Endothelial cell (in vitro differentiated cells): ENCODE data around the gene MINAR1. TPM values are rescaled to one million over a fixed set of nuclear protein-coding genes. Genes with fewer than 3 reads are reported as not detected.
A peak's percentile ranks its signal among the peaks of the same experiment; 100 is the strongest.

Experiments
- DNase-seq: peaks from one replicate; pipeline ENCODE4 v3.0.0; 2021; ENCODE audit warnings: low spot score
- H3K27ac Mint-ChIP-seq: one replicate; pipeline ENCODE4 v1.8.0; 2021; ENCODE audit warnings: mixed read lengths, inconsistent platforms; ENCODE audit not compliant: unreplicated experiment
- H3K27me3 Mint-ChIP-seq: one replicate; pipeline ENCODE4 v1.8.0; 2021; ENCODE audit warnings: mild to moderate bottlenecking, moderate library complexity, mixed read lengths, inconsistent platforms; ENCODE audit not compliant: unreplicated experiment
- H3K36me3 Mint-ChIP-seq: one replicate; pipeline ENCODE4 v1.8.0; 2021; ENCODE audit warnings: mild to moderate bottlenecking, low read depth, mixed read lengths, inconsistent platforms; ENCODE audit not compliant: unreplicated experiment
- H3K4me1 Mint-ChIP-seq: one replicate; pipeline ENCODE4 v1.8.0; 2021; ENCODE audit warnings: mild to moderate bottlenecking, mixed read lengths, inconsistent platforms; ENCODE audit not compliant: unreplicated experiment
- H3K4me3 Mint-ChIP-seq: one replicate; pipeline ENCODE4 v1.8.0; 2021; ENCODE audit warnings: mild to moderate bottlenecking, mixed read lengths, inconsistent platforms; ENCODE audit not compliant: unreplicated experiment
- H3K9me3 Mint-ChIP-seq: one replicate; pipeline ENCODE4 v1.8.0; 2021; ENCODE audit warnings: mixed read lengths, inconsistent platforms; ENCODE audit not compliant: unreplicated experiment
- long read RNA-seq: library from polyadenylated mRNA; unstranded; transcript quantifications from one replicate; pipeline ENCODE4 v2.0.0, GENCODE V29; 2020; ENCODE audit not compliant: unreplicated experiment
- total RNA-seq: library from RNA; stranded (reverse); fragmentation: NEBNext Ultra II Directional; extraction: Animal tissue kit (Norgen Biotek cat#: 25700); gene quantifications from one replicate; pipeline ENCODE4 v1.2.1, GENCODE V29; 2021; ENCODE audit not compliant: unreplicated experiment
- TF ChIP-seq, protein P1 (sequence below): fragments of 200-600 bp; sonication (generic); IDR thresholded peaks from one replicate; pipeline ENCODE4 v1.5.0; 2021; ENCODE audit warnings: antibody characterized with exemption; ENCODE audit not compliant: unreplicated experiment

MINAR1 gene, protein sequence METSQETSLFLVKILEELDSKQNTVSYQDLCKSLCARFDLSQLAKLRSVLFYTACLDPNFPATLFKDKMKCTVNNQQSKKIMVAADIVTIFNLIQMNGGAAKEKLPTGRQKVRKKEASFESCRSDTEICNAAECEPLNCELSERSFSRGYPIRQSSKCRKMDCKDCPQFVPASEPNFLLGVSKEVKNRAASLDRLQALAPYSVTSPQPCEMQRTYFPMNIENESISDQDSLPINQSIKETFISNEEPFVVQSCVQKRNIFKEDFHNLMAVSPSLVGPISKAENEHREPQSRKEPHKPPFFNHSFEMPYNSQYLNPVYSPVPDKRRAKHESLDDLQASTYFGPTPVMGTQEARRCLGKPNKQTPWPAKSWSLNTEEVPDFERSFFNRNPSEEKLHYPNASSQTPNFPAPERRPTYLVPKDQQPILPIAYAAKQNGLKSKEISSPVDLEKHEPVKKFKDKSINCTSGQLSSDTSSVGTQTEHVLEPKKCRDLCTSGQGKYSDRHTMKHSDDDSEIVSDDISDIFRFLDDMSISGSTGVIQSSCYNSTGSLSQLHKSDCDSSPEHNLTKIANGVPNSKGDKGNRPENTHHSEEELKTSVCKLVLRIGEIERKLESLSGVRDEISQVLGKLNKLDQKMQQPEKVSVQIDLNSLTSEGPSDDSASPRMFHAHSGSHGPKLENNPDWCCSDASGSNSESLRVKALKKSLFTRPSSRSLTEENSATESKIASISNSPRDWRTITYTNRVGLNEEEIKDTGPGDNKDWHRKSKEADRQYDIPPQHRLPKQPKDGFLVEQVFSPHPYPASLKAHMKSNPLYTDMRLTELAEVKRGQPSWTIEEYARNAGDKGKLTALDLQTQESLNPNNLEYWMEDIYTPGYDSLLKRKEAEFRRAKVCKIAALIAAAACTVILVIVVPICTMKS
- 5.3 TPM for total RNA-seq
- long read RNA-seq: 0 reads

DNA sequence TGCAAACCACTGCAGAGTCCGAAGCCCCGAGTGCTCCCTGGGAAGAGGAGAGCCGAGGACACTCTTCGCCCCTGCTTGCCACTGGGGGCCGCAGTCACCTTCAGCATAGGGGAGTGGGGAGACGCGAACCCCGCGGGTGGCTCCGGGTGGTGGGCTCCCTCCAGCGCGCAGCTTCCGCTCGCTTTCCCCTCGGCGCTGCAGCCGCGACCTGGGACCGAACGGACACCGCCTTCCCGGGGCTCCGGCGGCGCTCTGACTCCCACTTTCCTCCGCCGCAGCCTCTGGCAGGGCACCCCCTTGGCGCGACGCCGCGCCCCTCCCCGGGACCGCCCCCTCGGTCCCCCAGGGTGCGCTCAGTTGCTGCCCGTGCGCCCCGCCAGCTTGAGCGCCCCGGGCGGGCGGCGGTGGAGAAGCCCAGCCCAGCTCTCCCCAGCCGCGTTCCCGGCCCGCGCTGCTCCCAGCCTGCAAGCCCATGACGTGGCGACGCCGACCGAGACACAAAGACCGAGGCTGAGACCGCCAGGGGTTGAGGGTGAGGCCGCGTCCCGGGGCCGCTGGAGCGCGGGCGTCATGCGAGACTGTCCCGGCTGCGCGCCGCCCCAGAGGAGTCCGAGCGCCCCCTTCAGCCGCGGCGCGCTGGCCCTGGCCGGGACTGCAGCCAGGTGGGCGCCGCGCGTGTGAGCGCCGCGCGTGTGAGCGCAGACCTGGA is at the start of gene MINAR1:
MINAR1 (plus strand) TSS at position 701 of the 709 bp plus-strand sequence. CDS start 23,812 bp downstream, outside the sequence.
- TF ChIP-seq, protein P1, sequence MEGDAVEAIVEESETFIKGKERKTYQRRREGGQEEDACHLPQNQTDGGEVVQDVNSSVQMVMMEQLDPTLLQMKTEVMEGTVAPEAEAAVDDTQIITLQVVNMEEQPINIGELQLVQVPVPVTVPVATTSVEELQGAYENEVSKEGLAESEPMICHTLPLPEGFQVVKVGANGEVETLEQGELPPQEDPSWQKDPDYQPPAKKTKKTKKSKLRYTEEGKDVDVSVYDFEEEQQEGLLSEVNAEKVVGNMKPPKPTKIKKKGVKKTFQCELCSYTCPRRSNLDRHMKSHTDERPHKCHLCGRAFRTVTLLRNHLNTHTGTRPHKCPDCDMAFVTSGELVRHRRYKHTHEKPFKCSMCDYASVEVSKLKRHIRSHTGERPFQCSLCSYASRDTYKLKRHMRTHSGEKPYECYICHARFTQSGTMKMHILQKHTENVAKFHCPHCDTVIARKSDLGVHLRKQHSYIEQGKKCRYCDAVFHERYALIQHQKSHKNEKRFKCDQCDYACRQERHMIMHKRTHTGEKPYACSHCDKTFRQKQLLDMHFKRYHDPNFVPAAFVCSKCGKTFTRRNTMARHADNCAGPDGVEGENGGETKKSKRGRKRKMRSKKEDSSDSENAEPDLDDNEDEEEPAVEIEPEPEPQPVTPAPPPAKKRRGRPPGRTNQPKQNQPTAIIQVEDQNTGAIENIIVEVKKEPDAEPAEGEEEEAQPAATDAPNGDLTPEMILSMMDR: no peak
- DNase-seq: peak; percentile 71
- Mint-ChIP-seq H3K27ac (peak within 1 kb of the TSS; percentile 62), H3K4me1 (peaks cover 29% of the 10 kb centered on the region), H3K36me3 (no peaks in the 10 kb centered on the region), H3K9me3 (no peaks in the 10 kb centered on the region), H3K27me3 (peaks cover 11% of the 10 kb centered on the region), H3K4me3 (peak within 1 kb of the TSS; percentile 92)

DNA sequence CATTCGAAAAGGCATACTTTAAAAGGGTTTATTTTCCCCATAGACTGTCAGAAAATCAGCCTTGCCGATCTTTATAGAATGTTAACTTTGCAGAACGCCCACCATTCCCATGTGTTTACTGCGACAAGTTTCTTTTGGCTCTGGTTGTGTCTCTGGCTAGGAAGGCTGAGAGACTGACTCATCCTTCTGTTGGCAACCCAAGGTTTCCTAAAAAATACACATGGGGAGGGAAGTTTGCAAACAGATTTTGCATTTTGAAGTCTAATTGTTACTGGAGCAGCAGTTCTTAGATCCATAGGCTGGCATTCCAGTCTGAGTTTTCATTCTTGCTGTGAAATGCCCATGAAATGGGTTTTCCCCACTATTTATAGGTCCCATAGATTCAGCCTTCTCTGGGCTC is 37.9 kb upstream of the MINAR1 start:
- no peak for DNase-seq
- H3K36me3 Mint-ChIP-seq: no peaks in the 10 kb centered on the region

DNA sequence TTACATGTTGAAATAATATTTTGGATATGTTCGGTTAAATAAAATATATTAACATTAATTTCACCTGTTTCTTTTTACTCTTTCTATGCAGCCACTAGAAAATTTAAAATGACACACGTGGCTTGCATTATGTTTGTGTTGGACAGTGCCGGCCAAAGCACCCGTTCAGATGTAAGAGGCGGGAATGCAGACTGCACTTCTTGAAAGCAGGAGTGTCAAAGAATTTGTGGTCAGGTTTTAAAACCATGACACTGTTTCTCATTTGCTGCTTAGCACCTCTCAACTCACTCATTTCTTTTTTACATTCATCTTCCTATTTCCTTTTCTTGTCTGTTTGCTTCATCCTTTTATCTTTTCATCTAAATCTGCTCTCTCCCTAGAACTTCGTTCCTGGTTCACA is 35.3 kb upstream of the MINAR1 start:
- Mint-ChIP-seq H3K36me3 (no peaks in the 10 kb centered on the region), H3K9me3 (no peaks in the 10 kb centered on the region), H3K4me1 (no peaks in the 10 kb centered on the region), H3K27me3 (peaks cover 6% of the 10 kb centered on the region), H3K27ac (no peak overlapping the region), H3K4me3 (no peak overlapping the region)
- DNase-seq: no peak
- TF ChIP-seq, protein P1: no peak

More for the DNA sequence above, 37.9 kb upstream of the MINAR1 start:
- Mint-ChIP-seq H3K9me3 (no peaks in the 10 kb centered on the region), H3K27ac (no peak overlapping the region), H3K4me1 (no peaks in the 10 kb centered on the region), H3K4me3 (no peak overlapping the region), H3K27me3 (no peaks in the 10 kb centered on the region)
- TF ChIP-seq, protein P1: no peak

DNA sequence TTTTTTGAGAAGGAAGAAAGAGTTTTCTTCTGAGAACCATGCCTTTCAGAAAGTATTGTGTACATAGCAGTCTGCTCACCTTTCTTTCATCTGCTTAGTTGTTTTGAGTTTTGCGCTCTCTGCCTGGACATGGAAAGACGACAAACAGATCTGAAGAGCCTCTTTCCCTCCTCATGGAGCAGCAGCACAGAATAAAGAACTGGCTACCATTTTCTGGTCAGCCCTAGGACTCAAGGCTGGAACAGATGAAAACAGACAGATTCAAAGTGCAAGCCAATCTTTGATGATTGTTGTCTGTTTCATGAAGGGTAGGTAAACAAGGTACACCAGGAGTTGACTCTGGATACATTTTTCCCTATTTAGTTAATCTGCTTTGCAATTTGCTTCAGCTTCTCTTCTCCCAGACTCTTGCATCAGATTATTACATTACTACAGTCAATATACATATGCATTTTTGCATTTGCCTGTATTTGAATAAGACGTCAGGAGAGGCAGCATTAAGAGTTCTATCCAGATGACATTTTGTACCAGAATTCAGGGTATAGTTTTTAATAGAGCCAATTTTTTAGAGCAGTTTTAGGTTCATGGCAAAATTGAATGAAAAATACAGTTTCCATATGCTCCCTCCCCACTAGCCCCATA is 34.7 kb upstream of the MINAR1 start:
- DNase-seq: no peak
- Mint-ChIP-seq H3K27ac (no peak overlapping the region), H3K4me1 (no peaks in the 10 kb centered on the region)

More for the DNA sequence above, 34.7 kb upstream of the MINAR1 start:
- TF ChIP-seq, protein P1: no peak
- H3K27me3 Mint-ChIP-seq: peaks cover 6% of the 10 kb centered on the region
- H3K9me3 Mint-ChIP-seq: no peaks in the 10 kb centered on the region
- no peaks in the 10 kb centered on the region for H3K36me3 Mint-ChIP-seq
- H3K4me3 Mint-ChIP-seq: no peak overlapping the region
